WTC11 (cell line): ENCODE measurements around the gene PALM2AKAP2.

ENCODE experiments used
- ATF3 ChIP-seq: sonication (generic); formaldehyde crosslinking; conservative IDR thresholded peaks from 2 replicates; pipeline ENCODE4 v1.8.1; 2022; ENCODE audit warnings: mild to moderate bottlenecking, missing genetic modification reagents
- CTCF ChIP-seq: fragments of 200-600 bp; IDR thresholded peaks from 2 replicates; pipeline ENCODE4 v1.8.0; 2022; ENCODE audit warnings: antibody characterized with exemption

DNA sequence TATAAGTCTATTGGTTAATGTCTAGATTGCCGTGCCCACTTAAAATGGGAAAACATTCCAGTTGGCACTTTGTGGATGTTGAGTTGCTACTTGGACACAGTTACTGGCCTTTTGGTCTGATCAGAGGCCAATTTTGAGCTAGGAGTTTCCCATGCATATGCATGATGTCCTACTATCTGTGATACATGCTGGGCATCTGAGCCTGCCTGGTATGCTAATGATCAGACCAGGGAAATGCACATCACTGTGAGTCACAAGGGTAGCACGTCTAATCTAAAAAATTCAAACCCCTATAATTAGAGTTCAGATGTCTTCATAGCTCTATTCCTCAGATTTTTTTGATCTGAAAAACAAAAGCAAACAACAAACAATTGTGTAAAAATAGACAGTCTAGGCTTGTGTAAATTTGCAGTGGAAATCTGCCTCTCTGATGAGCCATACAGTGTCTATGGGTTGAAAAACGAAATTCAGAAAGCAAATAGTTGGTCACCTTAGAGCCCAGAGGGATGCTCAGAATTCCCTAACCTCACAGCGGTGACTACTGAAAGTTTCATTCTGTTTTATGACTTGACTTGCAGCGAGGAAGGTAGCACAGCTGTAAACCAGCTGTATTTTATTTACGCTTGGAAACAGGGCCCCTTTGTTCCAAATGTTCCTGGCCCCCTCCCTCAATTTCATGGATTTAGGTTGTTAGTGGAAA, 37.3 kb downstream of the PALM2AKAP2 start:
- TF ChIP-seq CTCF, result no peak
- TF ChIP-seq ATF3 (CRISPR knock-in tag), result no peak
